Panc1 (cell line): Measurements from ENCODE around the gene FCRL2. TPM values are rescaled to one million over a fixed set of nuclear protein-coding genes. Genes with fewer than 3 reads are reported as not detected.

Experiments
- ATAC-seq: fragments of 200-7000 bp; cut with Tn5 transposase; 2 replicates; pipeline ENCODE4 v1.9.1; 2020; ENCODE audit warnings: mild to moderate bottlenecking, moderate library complexity
- BruUV-seq: library from RNA; stranded (reverse); fragments of 400-500 nt; replicated peaks from 2 replicates; lab custom pipeline; 2021; lab: Mats Ljungman, UMichigan
- CTCF ChIA-PET: fragments of 300-600 bp; sonication (Branson Sonifier 250); formaldehyde crosslinking; loops from one replicate; lab custom pipeline; 2022; ENCODE audit warnings: antibody characterized with exemption; lab: Charles Lee
- POLR2A ChIA-PET: fragments of 300-600 bp; sonication (Branson Sonifier 250); formaldehyde crosslinking; loops from one replicate; lab custom pipeline; 2022; ENCODE audit warnings: antibody characterized with exemption; lab: Charles Lee
- DNase-seq: peaks from one replicate; pipeline ENCODE4 v3.0.0-alpha.2; 2010; ENCODE audit warnings: low read depth, low spot score
- H3K27ac ChIP-seq: 2 replicates; pipeline ENCODE4 v1.5.1; 2011; ENCODE audit warnings: mild to moderate bottlenecking, low read length, inconsistent platforms
- H3K27me3 ChIP-seq: fragments of 200-500 bp; sonication (Bioruptor generic); 2 replicates; pipeline ENCODE4 v1.6.0; 2014; ENCODE audit warnings: low read length, inconsistent platforms; ENCODE audit not compliant: control insufficient read depth, insufficient read depth
- H3K36me3 ChIP-seq: fragments of 200-500 bp; sonication (Bioruptor generic); 2 replicates; pipeline ENCODE4 v1.5.1; 2014; ENCODE audit warnings: inconsistent platforms, mild to moderate bottlenecking, low read length, moderate library complexity; ENCODE audit not compliant: control insufficient read depth, insufficient read depth
- H3K4me1 ChIP-seq: 2 replicates; pipeline ENCODE4 v1.5.1; 2011; ENCODE audit warnings: inconsistent platforms, mild to moderate bottlenecking, low read length, moderate library complexity; ENCODE audit not compliant: control insufficient read depth, insufficient read depth
- H3K4me3 ChIP-seq, 2 experiments: 2 replicates each; pipeline ENCODE4 v1.5.1; 2011 to 2012; ENCODE audit warnings: low read depth in 2 of 2, low read length in 2 of 2, mild to moderate bottlenecking in 2 of 2, inconsistent platforms in 1 of 2, moderate library complexity in 1 of 2
- H3K9me3 ChIP-seq: fragments of 200-500 bp; sonication (Bioruptor generic); 2 replicates; pipeline ENCODE4 v1.5.1; 2014; ENCODE audit warnings: low read depth, mild to moderate bottlenecking, inconsistent platforms, low read length, moderate library complexity; ENCODE audit not compliant: control insufficient read depth, insufficient read depth
- CTCF ChIP-seq: fragments of 450-650 bp; IDR thresholded peaks from 2 replicates; pipeline ENCODE4 v1.5.1; 2017; ENCODE audit warnings: mild to moderate bottlenecking
- POLR2AphosphoS5 ChIP-seq: IDR thresholded peaks from 2 replicates; pipeline ENCODE4 v1.6.1; 2012; ENCODE audit warnings: mild to moderate bottlenecking, low read depth, low read length, moderate library complexity
- REST ChIP-seq, 2 experiments: IDR thresholded peaks; 2 replicates each; pipeline ENCODE4 v1.6.1; 2011 to 2012; ENCODE audit warnings: low read depth in 2 of 2, control low read depth in 1 of 2, low read length in 1 of 2, mild to moderate bottlenecking in 1 of 2, moderate library complexity in 1 of 2; ENCODE audit not compliant: insufficient read depth in 1 of 2
- SIN3A ChIP-seq: IDR thresholded peaks from 2 replicates; pipeline ENCODE4 v1.6.1; 2012; ENCODE audit warnings: low read depth, mild to moderate bottlenecking, low read length, moderate library complexity, borderline replicate concordance; ENCODE audit not compliant: insufficient read depth
- TCF7L2 ChIP-seq: IDR thresholded peaks from 2 replicates; pipeline ENCODE4 v1.6.1; 2011; ENCODE audit warnings: mild to moderate bottlenecking, low read depth, low read length, inconsistent platforms
- in situ Hi-C: cut with HindIII; loops from 2 replicates; pipeline ENCODE4 v1.10.0; 2016; ENCODE audit warnings: low sequenced_read_pairs, low pct_unique_long_range_greater_than_20kb
- intact Hi-C: fragments of 100-400 bp; cut with micrococcal nuclease; formaldehyde crosslinking; loops from one replicate; pipeline ENCODE4 v1.10.0; 2022; ENCODE audit not compliant: unreplicated experiment
- total RNA-seq: library from RNA; stranded (reverse); gene quantifications from one replicate; pipeline ENCODE4 v1.2.1, GENCODE V29; 2021; ENCODE audit not compliant: unreplicated experiment

Gene FCRL2
- total RNA-seq, 1 experiment from 2014 or later: not detected

- no peaks in the 10 kb centered on the region for H3K36me3 ChIP-seq
- H3K27me3 ChIP-seq: peaks cover 3% of the 10 kb centered on the region; the same call in 1 of the 2 replicates
- DNase-seq (no peak), ATAC-seq (no peak)
- H3K9me3 ChIP-seq: no peaks in the 10 kb centered on the region
- intact Hi-C loops: no loop called here
- POLR2A ChIA-PET: no interaction called here
- H3K27ac ChIP-seq: no peak overlapping the region
- CTCF ChIA-PET: no interaction called here
- H3K4me3 ChIP-seq: no peak overlapping the region
- BruUV-seq: no TSS peak
- H3K4me1 ChIP-seq: no peaks in the 10 kb centered on the region
- TF ChIP-seq REST (IDR thresholded peaks at IDR 0.05; ENCODE audit: insufficient read depth in 1 of 2, low read depth in 2 of 2, low read length in 1 of 2): no peak
- no peak for TF ChIP-seq SIN3A
- TF ChIP-seq POLR2AphosphoS5: no peak
- TF ChIP-seq CTCF: no peak
- no peak for TF ChIP-seq TCF7L2
- in situ Hi-C loops: no loop called here
These were observed 79.8 kb downstream of the FCRL2 start for GRCh38 chr1:157696966-157697628.

Other genes starting within 250 kb of the FCRL2 start
- not detected for gene FCRL5, start 224.6 kb downstream of the FCRL2 start, total RNA-seq
- gene FCRL4, start 179.0 kb downstream of the FCRL2 start, total RNA-seq: not detected
- not detected for gene FCRL3, start 76.4 kb downstream of the FCRL2 start, total RNA-seq
- gene FCRL1, start 43.0 kb upstream of the FCRL2 start, total RNA-seq: not detected
- gene CD5L, start 64.7 kb upstream of the FCRL2 start, total RNA-seq: not detected
- gene KIRREL1, start 216.5 kb upstream of the FCRL2 start, total RNA-seq: 145 TPM